Mesangial cell (primary cell): ENCODE data around the gene SLC39A11. TPM values are rescaled to one million over a fixed set of nuclear protein-coding genes. Genes with fewer than 3 reads are reported as not detected.

ENCODE experiments used
- total RNA-seq: library from RNA; depleted of rRNA; stranded (reverse); fragments of >200 nt; gene quantifications from 2 replicates; pipeline ENCODE4 v1.2.3, GENCODE V29; 2015

Gene SLC39A11, protein sequence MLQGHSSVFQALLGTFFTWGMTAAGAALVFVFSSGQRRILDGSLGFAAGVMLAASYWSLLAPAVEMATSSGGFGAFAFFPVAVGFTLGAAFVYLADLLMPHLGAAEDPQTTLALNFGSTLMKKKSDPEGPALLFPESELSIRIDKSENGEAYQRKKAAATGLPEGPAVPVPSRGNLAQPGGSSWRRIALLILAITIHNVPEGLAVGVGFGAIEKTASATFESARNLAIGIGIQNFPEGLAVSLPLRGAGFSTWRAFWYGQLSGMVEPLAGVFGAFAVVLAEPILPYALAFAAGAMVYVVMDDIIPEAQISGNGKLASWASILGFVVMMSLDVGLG
- total RNA-seq: 5.2 and 11.2 TPM in 2 replicates

DNA sequence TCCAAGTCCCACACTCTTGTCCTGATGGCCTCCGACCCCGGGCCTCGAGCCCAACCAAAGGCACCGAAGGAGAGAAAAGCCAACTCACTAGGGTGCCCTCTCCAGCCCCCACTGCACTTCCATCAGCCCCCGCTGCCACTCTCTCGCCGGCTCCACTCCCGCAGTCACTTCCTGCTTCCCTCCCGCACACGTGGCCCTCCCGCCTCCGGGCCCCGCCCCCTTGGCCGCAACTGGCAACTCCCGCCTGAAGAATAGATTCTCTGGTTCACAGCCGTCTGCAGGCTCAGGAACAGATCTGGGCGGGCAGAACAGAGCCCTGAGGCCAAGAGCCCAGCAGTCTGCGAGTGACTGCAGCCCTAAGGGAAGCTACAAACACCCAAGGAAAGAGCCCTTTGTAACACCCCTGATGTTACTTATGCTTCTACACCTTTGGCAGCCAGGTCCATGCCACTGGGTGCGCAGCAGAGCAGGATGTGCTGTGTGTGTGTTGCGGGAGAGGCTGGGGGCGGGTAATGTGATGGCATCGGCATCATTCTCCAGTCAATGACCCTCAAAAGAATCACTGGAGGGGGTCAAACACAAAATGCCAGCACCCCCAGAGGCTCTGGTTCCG is at the start of gene SLC39A11:
Gene SLC39A11 (minus strand): TSS at position 166 of the 613 bp plus-strand sequence. CDS start 3,924 bp downstream, outside the sequence.

Other genes with a start within 250 kb of the SLC39A11 start
- gene SSTR2, start 72.3 kb upstream of the SLC39A11 start, total RNA-seq: under 0.01 TPM in 1 of 2 replicates, not detected in the other
- 19.9 and 23.5 TPM in 2 replicates for gene COG1, start 100.4 kb upstream of the SLC39A11 start, total RNA-seq
- not detected in 2 replicates for gene CPSF4L, start 169.2 kb upstream of the SLC39A11 start, total RNA-seq
- gene CDC42EP4, start 219.3 kb upstream of the SLC39A11 start, total RNA-seq: 55.4 and 56.9 TPM in 2 replicates